K562 (cell line): ENCODE measurements around the gene HBEGF. TPM values are rescaled to one million over a fixed set of nuclear protein-coding genes. Genes with fewer than 3 reads are reported as not detected.

ENCODE experiments used
- BACH1 ChIP-seq: fragments of 200-800 bp; sonication (Bioruptor generic); IDR thresholded peaks from 2 replicates; pipeline ENCODE4 v1.6.1; 2016; ENCODE audit warnings: missing genetic modification characterization, missing compliant biosample characterization
- BMI1 ChIP-seq: fragments of 150-350 bp; IDR thresholded peaks from 2 replicates; pipeline ENCODE4 v1.6.1; 2014; ENCODE audit warnings: low read length
- C11orf30 ChIP-seq: fragments of 450-650 bp; IDR thresholded peaks from 2 replicates; pipeline ENCODE4 v1.6.1; 2016; ENCODE audit warnings: low read depth, mild to moderate bottlenecking
- CEBPB ChIP-seq: fragments of 450-650 bp; IDR thresholded peaks from 2 replicates; pipeline ENCODE4 v1.6.1; 2016; ENCODE audit warnings: missing genetic modification characterization, missing compliant biosample characterization
- CREBBP ChIP-seq: IDR thresholded peaks from one replicate; pipeline ENCODE4 v1.6.1; 2012; ENCODE audit warnings: low read depth, mild to moderate bottlenecking, control low read depth, inconsistent platforms, low read length
- DPF2 ChIP-seq: fragments of 450-650 bp; IDR thresholded peaks from 2 replicates; pipeline ENCODE4 v1.6.1; 2016
- E2F3 ChIP-seq: fragments of 250-450 bp; sonication (Bioruptor Pico); IDR thresholded peaks from 2 replicates; pipeline ENCODE4 v1.4.0; 2020; ENCODE audit warnings: mild to moderate bottlenecking
- ELF4 ChIP-seq: fragments of 450-650 bp; formaldehyde crosslinking; IDR thresholded peaks from 2 replicates; pipeline ENCODE4 v1.4.0; 2022; ENCODE audit warnings: missing genetic modification characterization
- ESRRA ChIP-seq: fragments of 450-650 bp; IDR thresholded peaks from 2 replicates; pipeline ENCODE4 v1.6.1; 2014; ENCODE audit warnings: low read depth, mild to moderate bottlenecking, moderate library complexity, borderline replicate concordance
- ETV5 ChIP-seq: sonication (generic); formaldehyde crosslinking; IDR thresholded peaks from 2 replicates; pipeline ENCODE4 v1.4.0; 2020; ENCODE audit warnings: low read depth, mild to moderate bottlenecking, missing genetic modification reagents
- FOXA1 ChIP-seq: fragments of 450-650 bp; IDR thresholded peaks from 2 replicates; pipeline ENCODE4 v1.6.1; 2016; ENCODE audit warnings: mild to moderate bottlenecking, borderline replicate concordance
- GTF2B ChIP-seq: IDR thresholded peaks from 2 replicates; pipeline ENCODE4 v1.6.1; 2011; ENCODE audit not compliant: insufficient read length; ENCODE audit errors: extremely low read depth
- HMG20B ChIP-seq: fragments of 250-450 bp; sonication (Bioruptor Pico); IDR thresholded peaks from 2 replicates; pipeline ENCODE4 v1.5.0; 2021; ENCODE audit warnings: mild to moderate bottlenecking
- KDM2B ChIP-seq: fragments of 250-450 bp; sonication (Bioruptor Pico); IDR thresholded peaks from 2 replicates; pipeline ENCODE4 v1.8.0; 2021; ENCODE audit warnings: mild to moderate bottlenecking, moderate library complexity
- KHSRP ChIP-seq: fragments of 450-650 bp; IDR thresholded peaks from 2 replicates; pipeline ENCODE4 v1.6.1; 2017
- NCOA6 ChIP-seq: fragments of 450-650 bp; IDR thresholded peaks from 2 replicates; pipeline ENCODE4 v1.6.1; 2017; ENCODE audit warnings: mild to moderate bottlenecking
- NFIC ChIP-seq: fragments of 450-650 bp; IDR thresholded peaks from 2 replicates; pipeline ENCODE4 v1.6.1; 2017; ENCODE audit warnings: mild to moderate bottlenecking, inconsistent platforms
- NR2C1 ChIP-seq, 2 experiments: fragments of 450-650 bp; IDR thresholded peaks; 2 replicates each; pipeline ENCODE4 v1.6.1; 2017; ENCODE audit warnings: mild to moderate bottlenecking in 2 of 2, antibody characterized with exemption in 1 of 2, inconsistent platforms in 1 of 2, missing compliant biosample characterization in 1 of 2, missing genetic modification characterization in 1 of 2
- PHF20 ChIP-seq: fragments of 450-650 bp; IDR thresholded peaks from 2 replicates; pipeline ENCODE4 v1.6.1; 2018; ENCODE audit not compliant: partially characterized antibody
- SMARCC2 ChIP-seq: fragments of 450-650 bp; IDR thresholded peaks from 2 replicates; pipeline ENCODE4 v1.6.1; 2017; ENCODE audit warnings: antibody characterized with exemption, moderate library complexity, mild to moderate bottlenecking, low read depth
- SPI1 ChIP-seq: IDR thresholded peaks from 2 replicates; pipeline ENCODE4 v1.6.1; 2011; ENCODE audit warnings: low read depth, low read length, control low read depth, borderline replicate concordance
- SRF ChIP-seq, 2 experiments: fragments of 250-450, 450-650 bp in 1 of 2; sonication (Bioruptor Pico) in 1 of 2; sonication (generic) in 1 of 2; formaldehyde crosslinking; IDR thresholded peaks; 2 replicates each; pipeline versions ENCODE4 v1.5.0 to v1.5.1; 2020 to 2022; ENCODE audit warnings: mild to moderate bottlenecking in 1 of 2, missing genetic modification reagents in 1 of 2
- TCF3 ChIP-seq: sonication (generic); formaldehyde crosslinking; IDR thresholded peaks from 2 replicates; pipeline ENCODE4 v1.4.0; 2020; ENCODE audit warnings: mild to moderate bottlenecking, missing genetic modification reagents
- WHSC1 ChIP-seq: IDR thresholded peaks from one replicate; pipeline ENCODE4 v1.6.1; 2012; ENCODE audit warnings: low read length, control low read depth, inconsistent platforms
- XRCC5 ChIP-seq: fragments of 200-400 bp; formaldehyde crosslinking; IDR thresholded peaks from 2 replicates; pipeline ENCODE4 v1.6.1; 2017; ENCODE audit warnings: low read depth, mild to moderate bottlenecking, low read length
- YY1 ChIP-seq, 3 experiments: IDR thresholded peaks; 2 replicates each; pipeline ENCODE4 v1.6.1; 2011; ENCODE audit warnings: low read length in 2 of 3, mild to moderate bottlenecking in 2 of 3, moderate library complexity in 2 of 3, borderline replicate concordance in 1 of 3, control low read depth in 1 of 3, low read depth in 1 of 3; ENCODE audit not compliant: insufficient read depth in 3 of 3, insufficient replicate concordance in 2 of 3, control insufficient read depth in 1 of 3, insufficient read length in 1 of 3; ENCODE audit errors: extremely low read depth in 1 of 3
- ZNF143 ChIP-seq: sonication (generic); formaldehyde crosslinking; IDR thresholded peaks from 2 replicates; pipeline ENCODE4 v1.9.0; 2022; ENCODE audit warnings: mild to moderate bottlenecking, missing genetic modification reagents
- ZNF395 ChIP-seq: fragments of 200-800 bp; sonication (Bioruptor generic); IDR thresholded peaks from 2 replicates; pipeline ENCODE4 v1.6.1; 2017; ENCODE audit warnings: missing genetic modification characterization, missing compliant biosample characterization
- polyA plus RNA-seq, 8 experiments: library from polyadenylated mRNA; depleted of rRNA in 4 of 8; stranded (reverse) in 5 of 8; unstranded in 3 of 8; fragments of >200 nt; fragmentation: Nextera tagmentation in 2 of 8; fragmentation: Illumina TruSeq in 1 of 8; extraction: Ambion mirVana in 2 of 8; extraction: Trizol in 1 of 8; gene quantifications; 2 replicates each; pipeline versions ENCODE4 v1.2.1 to v1.2.3, GENCODE V29; 2011 to 2014; ENCODE audit warnings: inconsistent platforms in 1 of 8, missing spikeins in 1 of 8
- total RNA-seq, 7 experiments: library from RNA; depleted of rRNA in 6 of 7; stranded (reverse); fragments of >200 nt in 6 of 7; fragmentation: Illumina TruSeq in 2 of 7; extraction: Trizol in 2 of 7; gene quantifications; 2 replicates each; pipeline versions ENCODE4 v1.2.1 to v1.2.3, GENCODE V29; 2011 to 2021; ENCODE audit warnings: low replicate concordance in 1 of 7
- TF ChIP-seq, protein P1 (sequence below): fragments of 250-450 bp; sonication (Bioruptor Pico); IDR thresholded peaks from 2 replicates; pipeline ENCODE4 v1.4.0; 2020; ENCODE audit warnings: mild to moderate bottlenecking

The HBEGF gene
- total and polyA plus RNA-seq, 9 of the 15 experiments (the other 6 are each of a cell fraction or from before 2014, with no cell fraction given): 0.11 to 1.1 (median 0.60) TPM

- TF ChIP-seq ZNF395 (CRISPR knock-in tag) (no peak), NCOA6 (no peak), SMARCC2 (no peak), HMG20B (no peak), XRCC5 (no peak), ETV5 (CRISPR knock-in tag) (0 out of 2 replicates have a peak, but pooled peaks have one; percentile 26), NFIC (0 out of 2 replicates have a peak, but pooled peaks have one; percentile 11), ESRRA (peak; percentile 41; the same call in 1 of the 2 replicates), YY1 (IDR thresholded peaks at IDR 0.05; ENCODE audit: borderline replicate concordance in 1 of 3, control insufficient read depth in 1 of 3, extremely low read depth in 1 of 3, insufficient read depth in 3 of 3, insufficient read length in 1 of 3, insufficient replicate concordance in 2 of 3, low read depth in 1 of 3, low read length in 2 of 3) (no peak), SRF (CRISPR knock-in tag; IDR thresholded peaks at IDR 0.05) (no peak), SPI1 (peak; percentile 48; the same call in 1 of the 2 replicates), NR2C1 (IDR thresholded peaks at IDR 0.05) (no peak), NR2C1 (tag; IDR thresholded peaks at IDR 0.05) (no peak), PHF20 (no peak), TCF3 (no peak), KHSRP (no peak), DPF2 (no peak), CREBBP (no peak), BACH1 (tag) (no peak), BMI1 (no peak), KDM2B (no peak), ELF4 (no peak), C11orf30 (no peak), GTF2B (no peak), WHSC1 (no peak), ZNF143 (no peak), CEBPB (tag) (no peak), FOXA1 (no peak), E2F3 (CRISPR knock-in tag) (no peak)
- TF ChIP-seq, protein P1, sequence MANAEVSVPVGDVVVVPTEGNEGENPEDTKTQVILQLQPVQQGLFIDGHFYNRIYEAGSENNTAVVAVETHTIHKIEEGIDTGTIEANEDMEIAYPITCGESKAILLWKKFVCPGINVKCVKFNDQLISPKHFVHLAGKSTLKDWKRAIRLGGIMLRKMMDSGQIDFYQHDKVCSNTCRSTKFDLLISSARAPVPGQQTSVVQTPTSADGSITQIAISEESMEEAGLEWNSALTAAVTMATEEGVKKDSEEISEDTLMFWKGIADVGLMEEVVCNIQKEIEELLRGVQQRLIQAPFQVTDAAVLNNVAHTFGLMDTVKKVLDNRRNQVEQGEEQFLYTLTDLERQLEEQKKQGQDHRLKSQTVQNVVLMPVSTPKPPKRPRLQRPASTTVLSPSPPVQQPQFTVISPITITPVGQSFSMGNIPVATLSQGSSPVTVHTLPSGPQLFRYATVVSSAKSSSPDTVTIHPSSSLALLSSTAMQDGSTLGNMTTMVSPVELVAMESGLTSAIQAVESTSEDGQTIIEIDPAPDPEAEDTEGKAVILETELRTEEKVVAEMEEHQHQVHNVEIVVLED (CRISPR knock-in tag): no peak
These were observed 26.6 kb upstream of the HBEGF start (continued) for GRCh38 chr5:140372971-140373487.
